Calu3 (cell line): Measurements from ENCODE around the gene ADARB1. TPM values are rescaled to one million over a fixed set of nuclear protein-coding genes. Genes with fewer than 3 reads are reported as not detected.

Experiments used
- BruUV-seq: library from RNA; stranded (reverse); fragments of 400-500 nt; replicated peaks from 2 replicates; lab custom pipeline; 2021; lab: Mats Ljungman, UMichigan
- CTCF ChIA-PET: fragments of 300-600 bp; sonication (Branson Sonifier 250); formaldehyde crosslinking; loops from one replicate; lab custom pipeline; 2022; ENCODE audit warnings: antibody characterized with exemption; lab: Charles Lee
- DNase-seq: peaks from one replicate; pipeline ENCODE4 v3.0.0; 2022
- H3K27ac Mint-ChIP-seq: one replicate; pipeline ENCODE4 v1.8.0; 2022; ENCODE audit warnings: mixed read lengths; ENCODE audit not compliant: unreplicated experiment
- H3K27me3 Mint-ChIP-seq: one replicate; pipeline ENCODE4 v1.8.0; 2022; ENCODE audit warnings: mixed read lengths; ENCODE audit not compliant: unreplicated experiment
- H3K36me3 Mint-ChIP-seq: one replicate; pipeline ENCODE4 v1.8.0; 2022; ENCODE audit warnings: mild to moderate bottlenecking, moderate library complexity, mixed read lengths; ENCODE audit not compliant: insufficient read depth, unreplicated experiment
- H3K4me1 Mint-ChIP-seq: one replicate; pipeline ENCODE4 v1.8.0; 2022; ENCODE audit warnings: mild to moderate bottlenecking, low read depth, mixed read lengths; ENCODE audit not compliant: unreplicated experiment
- H3K4me3 Mint-ChIP-seq: one replicate; pipeline ENCODE4 v1.8.0; 2022; ENCODE audit warnings: mild to moderate bottlenecking, low read depth, moderate library complexity, mixed read lengths; ENCODE audit not compliant: unreplicated experiment
- H3K9me3 Mint-ChIP-seq: one replicate; pipeline ENCODE4 v1.8.0; 2022; ENCODE audit warnings: low read depth, mixed read lengths; ENCODE audit not compliant: unreplicated experiment
- intact Hi-C: fragments of 100-400 bp; cut with micrococcal nuclease; formaldehyde crosslinking; loops from one replicate; pipeline ENCODE4 v1.10.0; 2022; ENCODE audit not compliant: unreplicated experiment
- total RNA-seq: library from RNA; stranded (reverse); gene quantifications from 2 replicates; pipeline ENCODE4 v1.2.3, GENCODE V29; 2022
- TF ChIP-seq, protein P1 (sequence below): fragments of 200-600 bp; IDR thresholded peaks from one replicate; pipeline ENCODE4 v1.8.0; 2022; ENCODE audit warnings: antibody characterized with exemption; ENCODE audit not compliant: unreplicated experiment

The ADARB1 gene
- total RNA-seq, 1 experiment from 2014 or later = 2.8 TPM

GRCh38 chr21:45146801-45147200, 72.4 kb downstream of the ADARB1 start:
- BruUV-seq = no TSS peak
- CTCF ChIA-PET = no interaction called here
- no peak for DNase-seq
- Mint-ChIP-seq H3K4me1 (no peaks in the 10 kb centered on the region), H3K9me3 (no peaks in the 10 kb centered on the region), H3K36me3 (no peaks in the 10 kb centered on the region), H3K27ac (no peak overlapping the region), H3K4me3 (no peak overlapping the region), H3K27me3 (peaks cover 29% of the 10 kb centered on the region)
- intact Hi-C loops = no loop called here
- TF ChIP-seq, protein P1, sequence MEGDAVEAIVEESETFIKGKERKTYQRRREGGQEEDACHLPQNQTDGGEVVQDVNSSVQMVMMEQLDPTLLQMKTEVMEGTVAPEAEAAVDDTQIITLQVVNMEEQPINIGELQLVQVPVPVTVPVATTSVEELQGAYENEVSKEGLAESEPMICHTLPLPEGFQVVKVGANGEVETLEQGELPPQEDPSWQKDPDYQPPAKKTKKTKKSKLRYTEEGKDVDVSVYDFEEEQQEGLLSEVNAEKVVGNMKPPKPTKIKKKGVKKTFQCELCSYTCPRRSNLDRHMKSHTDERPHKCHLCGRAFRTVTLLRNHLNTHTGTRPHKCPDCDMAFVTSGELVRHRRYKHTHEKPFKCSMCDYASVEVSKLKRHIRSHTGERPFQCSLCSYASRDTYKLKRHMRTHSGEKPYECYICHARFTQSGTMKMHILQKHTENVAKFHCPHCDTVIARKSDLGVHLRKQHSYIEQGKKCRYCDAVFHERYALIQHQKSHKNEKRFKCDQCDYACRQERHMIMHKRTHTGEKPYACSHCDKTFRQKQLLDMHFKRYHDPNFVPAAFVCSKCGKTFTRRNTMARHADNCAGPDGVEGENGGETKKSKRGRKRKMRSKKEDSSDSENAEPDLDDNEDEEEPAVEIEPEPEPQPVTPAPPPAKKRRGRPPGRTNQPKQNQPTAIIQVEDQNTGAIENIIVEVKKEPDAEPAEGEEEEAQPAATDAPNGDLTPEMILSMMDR = no peak

DNA sequence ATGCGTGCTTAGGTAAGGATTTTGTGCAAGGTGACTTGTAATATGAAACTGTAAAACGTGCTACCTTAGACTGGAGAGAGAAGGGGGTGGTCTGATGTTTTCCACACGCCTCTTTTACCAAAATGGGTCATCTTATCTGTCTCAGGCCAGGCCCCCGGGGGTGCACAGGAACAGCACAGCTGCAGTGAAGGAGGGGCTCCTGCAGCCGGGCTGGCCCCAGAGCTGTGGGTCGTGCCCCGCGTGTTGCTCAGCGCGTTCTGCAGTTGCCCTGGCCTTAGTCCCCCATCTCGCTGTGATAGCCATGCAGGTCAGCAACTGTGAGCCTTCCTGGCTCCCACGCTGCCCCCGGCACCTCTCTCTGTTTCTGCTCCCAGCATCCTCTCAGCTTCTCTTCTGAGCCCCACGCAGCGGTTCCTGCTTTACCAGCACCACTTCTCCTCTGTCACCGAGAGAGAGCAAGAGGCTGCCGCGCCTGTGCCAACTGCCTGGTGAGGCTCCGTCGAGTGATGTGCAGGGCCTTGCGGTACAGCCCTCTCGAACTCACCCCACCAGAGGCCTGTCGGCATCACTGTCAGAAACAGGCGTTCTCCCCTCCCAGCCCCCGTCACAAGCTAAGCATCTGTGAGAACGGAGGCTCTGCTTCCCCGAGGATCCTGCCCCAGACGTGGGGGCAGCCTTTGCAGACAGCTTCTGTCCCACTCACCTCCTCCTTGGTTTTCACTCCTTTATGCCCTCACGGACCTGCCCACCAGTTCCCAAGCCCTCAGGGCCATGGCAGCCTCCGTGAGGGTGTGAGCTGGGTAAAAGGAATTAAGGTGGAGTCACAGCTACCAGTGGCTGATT, 73.3 kb downstream of the ADARB1 start:
- no peaks in the 10 kb centered on the region for H3K4me1 Mint-ChIP-seq
- DNase-seq = no peak
- CTCF ChIA-PET = no interaction called here

DNA sequence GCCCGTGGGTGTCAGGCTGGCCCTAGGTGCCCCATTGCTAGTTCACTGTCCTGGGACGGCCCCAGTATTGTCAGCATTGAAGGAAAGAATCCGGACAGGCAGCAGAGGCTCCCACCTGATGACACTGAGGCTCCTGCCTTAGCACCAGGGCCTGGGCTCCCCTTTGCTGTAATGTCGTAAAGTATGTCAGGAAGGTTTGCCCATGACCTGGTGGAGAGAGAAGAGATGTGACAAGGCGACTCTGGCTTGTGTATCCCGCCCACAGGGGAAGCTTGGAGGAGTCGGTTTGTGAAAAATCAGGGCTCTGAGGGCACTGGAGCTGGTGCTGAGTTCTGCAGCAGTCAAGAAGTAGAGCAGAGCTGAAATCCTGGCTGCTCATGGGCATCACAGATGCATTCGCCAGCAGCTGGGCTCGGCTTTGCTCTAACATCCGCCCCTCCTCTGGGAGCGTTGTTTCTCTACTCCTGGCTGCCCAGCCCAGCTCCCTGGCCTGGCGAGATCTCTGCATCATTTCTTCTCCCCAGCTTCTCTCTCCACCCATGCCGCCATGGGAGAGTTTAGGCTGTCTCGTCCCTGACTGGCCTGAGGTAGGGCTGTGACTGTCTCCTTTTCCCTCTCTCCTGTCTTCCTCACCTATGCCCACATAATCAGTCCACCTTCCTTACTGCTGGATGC, 74.1 kb downstream of the ADARB1 start:
- H3K4me3 Mint-ChIP-seq = no peak overlapping the region
- no peaks in the 10 kb centered on the region for H3K36me3 Mint-ChIP-seq
- H3K27me3 Mint-ChIP-seq = peaks cover 20% of the 10 kb centered on the region
- TF ChIP-seq, protein P1 = no peak
- no peaks in the 10 kb centered on the region for H3K9me3 Mint-ChIP-seq
- CTCF ChIA-PET = no interaction called here
- H3K27ac Mint-ChIP-seq = no peak overlapping the region
- BruUV-seq = no TSS peak
- intact Hi-C loops = no loop called here
- no peak for DNase-seq
- no peaks in the 10 kb centered on the region for H3K4me1 Mint-ChIP-seq

More for the DNA sequence above, 73.3 kb downstream of the ADARB1 start:
- H3K36me3 Mint-ChIP-seq = no peaks in the 10 kb centered on the region
- BruUV-seq = no TSS peak
- H3K27me3 Mint-ChIP-seq = peaks cover 27% of the 10 kb centered on the region
- no peak overlapping the region for H3K27ac Mint-ChIP-seq
- H3K9me3 Mint-ChIP-seq = no peaks in the 10 kb centered on the region
- no peak overlapping the region for H3K4me3 Mint-ChIP-seq
- TF ChIP-seq, protein P1 = no peak
- intact Hi-C loops = no loop called here

DNA sequence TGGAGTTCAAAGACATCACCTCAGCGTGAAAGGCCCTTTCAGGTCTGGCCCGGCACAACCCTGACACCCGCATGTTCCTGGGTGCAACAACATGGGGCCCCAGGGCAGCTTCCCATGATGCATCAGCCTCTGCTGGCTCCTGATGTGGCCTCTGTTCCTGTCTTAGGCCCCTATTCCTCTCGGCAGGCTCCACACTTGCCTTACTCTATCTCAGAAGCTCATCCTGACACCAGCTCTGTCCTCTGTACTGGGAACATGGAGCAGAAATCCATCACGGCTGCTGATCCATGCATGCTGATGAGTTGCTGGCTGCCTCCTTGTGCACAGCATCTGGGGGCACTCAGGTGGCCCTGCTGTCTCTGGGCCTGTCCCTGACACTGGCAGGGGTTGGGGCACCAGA, 74.6 kb downstream of the ADARB1 start:
- CTCF ChIA-PET = no interaction called here
- Mint-ChIP-seq H3K4me3 (no peak overlapping the region), H3K27me3 (peaks cover 14% of the 10 kb centered on the region)

More for the DNA sequence above, 74.6 kb downstream of the ADARB1 start:
- H3K27ac Mint-ChIP-seq = no peak overlapping the region
- no peaks in the 10 kb centered on the region for H3K36me3 Mint-ChIP-seq
- DNase-seq = no peak
- intact Hi-C loops = no loop called here
- H3K9me3 Mint-ChIP-seq = no peaks in the 10 kb centered on the region
- BruUV-seq = no TSS peak
- H3K4me1 Mint-ChIP-seq = no peaks in the 10 kb centered on the region
- TF ChIP-seq, protein P1 = no peak
